ENCODE results near the gene STX11. TPM values are rescaled to one million over a fixed set of nuclear protein-coding genes. Genes with fewer than 3 reads are reported as not detected.

STX11 gene
- total RNA-seq: 4.5 and 9.9 TPM in 2 replicates

GRCh38 chr6:144149894-144150709 lies at the start of gene STX11:
STX11 (plus strand) TSS chr6:144150517; CDS start chr6:144186628, 36,111 bp downstream.

Other genes with a start within 250 kb of the STX11 start
- gene PLAGL1, start 142.3 kb upstream of the STX11 start, total RNA-seq: 4.2 and 11.7 TPM in 2 replicates
- 78.9 and 129 TPM in 2 replicates for gene SF3B5, start 54.9 kb upstream of the STX11 start, total RNA-seq
- 334 and 357 TPM in 2 replicates for gene UTRN, start 134.8 kb downstream of the STX11 start, total RNA-seq